GM19467 (cell line): ENCODE data around the gene FAM120B.
"Not testable (repeated sequence)": the region's sequence is repeated elsewhere in the genome, so short reads cannot be mapped to it uniquely, and the experiment has no call there.

Experiments used
- ATAC-seq: cut with Tn5 transposase; IDR thresholded peaks from one replicate; pipeline ENCODE4 v1.9.1; 2021; ENCODE audit warnings: mild to moderate bottlenecking, moderate library complexity; ENCODE audit not compliant: unreplicated experiment

The FAM120B gene

DNA sequence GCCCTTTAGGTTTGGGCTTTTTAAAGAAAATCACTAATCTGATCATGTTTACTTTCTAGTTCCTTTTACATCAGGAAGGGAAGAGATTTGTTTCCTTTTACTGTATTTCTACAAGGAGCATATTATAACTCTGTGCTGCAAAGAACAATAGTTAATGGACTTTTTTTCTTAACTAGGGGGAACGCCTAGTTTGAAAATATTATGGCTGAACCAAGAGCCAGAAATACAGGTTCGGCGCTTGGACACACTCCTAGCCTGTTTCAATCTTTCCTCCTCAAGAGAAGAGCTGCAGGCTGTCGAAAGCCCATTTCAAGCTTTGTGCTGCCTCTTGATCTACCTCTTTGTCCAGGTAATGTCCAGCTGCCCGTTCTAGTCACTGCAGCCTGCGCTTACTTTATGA is 41.4 kb downstream of the FAM120B start:
- ATAC-seq = no peak

DNA sequence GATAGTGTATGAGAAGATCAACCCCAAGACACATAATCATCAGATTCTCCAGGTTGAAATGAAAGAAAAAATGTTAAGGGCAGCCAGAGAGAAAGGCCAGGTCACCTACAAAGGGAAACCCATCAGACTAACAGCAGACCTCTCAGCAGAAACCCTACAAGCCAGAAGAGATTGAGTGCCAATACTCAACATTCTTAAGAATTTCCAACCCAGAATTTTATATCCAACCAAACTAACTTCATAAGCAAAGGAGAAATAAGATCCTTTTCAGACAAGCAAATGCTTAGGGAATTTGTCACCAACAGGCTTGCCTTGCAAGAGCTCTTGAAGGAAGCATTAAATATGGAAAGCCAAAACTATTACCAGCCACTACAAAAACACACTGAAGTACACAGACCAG is 44.9 kb downstream of the FAM120B start:
- not testable (repeated sequence) for ATAC-seq

DNA sequence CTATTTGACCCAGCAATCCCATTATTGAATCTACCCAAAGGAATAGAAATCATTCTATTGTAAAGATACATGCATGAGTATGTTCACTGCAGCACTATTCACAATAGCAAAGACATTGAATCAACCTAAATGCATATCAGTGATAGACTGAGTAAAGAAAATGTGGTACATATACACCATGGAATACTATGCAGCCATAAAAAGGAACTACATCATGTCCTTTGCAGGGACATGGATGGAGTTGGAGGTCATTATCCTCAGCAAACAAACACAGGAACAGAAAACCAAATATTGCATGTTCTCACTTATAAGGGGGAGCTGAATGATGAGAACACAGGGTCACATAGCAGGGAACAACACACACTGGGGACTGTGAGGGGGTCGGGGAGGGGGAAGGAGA is 48.6 kb downstream of the FAM120B start:
- not testable (repeated sequence) for ATAC-seq

DNA sequence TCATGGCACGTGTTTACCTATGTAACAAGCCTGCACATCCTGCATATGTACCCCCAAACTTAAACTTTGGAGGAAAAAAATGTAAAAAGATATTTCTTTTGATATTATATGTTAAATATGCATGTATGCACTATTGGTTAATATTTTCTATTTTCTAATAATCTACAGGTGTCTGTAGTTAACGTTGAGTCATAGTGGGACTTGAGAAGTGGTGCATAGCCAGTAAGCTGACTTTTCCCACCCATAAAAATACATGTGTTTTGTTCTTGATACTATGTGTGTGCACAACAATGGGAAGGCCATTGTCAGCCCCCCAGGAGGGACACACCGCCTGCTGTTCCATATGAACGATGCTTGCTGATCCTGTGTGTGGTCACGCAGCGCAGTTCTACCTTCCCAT is 49.1 kb downstream of the FAM120B start:
- ATAC-seq = no peak

DNA sequence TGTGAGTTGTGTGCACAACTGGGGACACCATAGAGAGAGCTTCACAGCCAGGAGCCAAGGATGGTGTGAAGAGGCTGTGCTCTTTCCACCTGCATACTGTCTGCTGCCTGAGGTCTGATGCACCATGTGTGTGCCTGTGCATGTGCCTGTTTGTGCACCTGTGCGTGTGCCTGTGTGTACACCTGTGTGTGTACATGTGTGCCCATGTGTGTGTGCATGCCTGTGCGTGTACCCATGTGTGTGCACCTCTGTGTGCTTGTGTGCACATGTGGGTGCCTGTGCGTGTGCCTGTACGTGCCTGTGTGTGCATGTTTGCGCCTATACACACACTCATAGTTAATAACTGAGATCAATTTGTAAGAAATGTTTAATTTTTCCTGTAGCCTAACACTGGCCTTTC is 51.3 kb downstream of the FAM120B start:
- no peak for ATAC-seq

DNA sequence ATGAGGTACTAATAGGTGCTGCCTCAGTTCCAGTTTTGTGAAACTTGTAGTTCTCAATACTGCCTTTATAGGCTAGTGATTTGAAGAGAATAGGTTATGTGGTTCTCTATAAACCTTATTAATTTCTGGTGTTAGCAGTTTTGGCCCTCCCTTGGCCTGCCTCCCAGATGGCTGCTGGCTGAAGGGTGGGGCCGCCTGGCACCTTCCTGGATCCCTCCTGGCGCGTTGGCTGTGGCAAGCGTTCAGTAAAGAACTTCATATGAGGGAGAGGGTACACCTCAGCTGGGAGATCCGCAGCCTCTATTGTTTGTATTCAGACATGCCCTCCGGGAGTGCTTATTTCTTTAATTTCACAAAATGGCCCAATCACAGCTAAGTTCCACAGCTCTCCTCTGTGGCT is 51.9 kb downstream of the FAM120B start:
- ATAC-seq = no peak

DNA sequence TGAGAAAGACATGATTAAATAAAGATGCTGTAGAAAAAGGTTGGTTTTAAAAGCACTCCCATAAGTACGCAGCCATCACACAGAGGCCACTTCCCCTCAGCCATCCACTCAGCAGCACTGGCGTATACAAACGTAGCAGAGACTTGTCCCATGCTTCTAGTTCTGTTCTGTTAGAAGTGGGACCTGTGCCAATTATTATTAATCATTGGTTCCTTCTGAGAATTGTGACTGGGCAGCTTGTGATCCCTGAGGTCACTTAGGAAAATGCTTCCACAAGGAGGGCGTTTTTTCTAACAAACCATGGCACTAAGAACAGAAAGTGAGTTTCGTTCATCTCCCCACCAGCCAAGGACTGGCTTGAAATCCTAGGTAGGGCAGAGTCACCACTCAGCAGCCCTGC is 53.9 kb downstream of the FAM120B start:
- no peak for ATAC-seq

DNA sequence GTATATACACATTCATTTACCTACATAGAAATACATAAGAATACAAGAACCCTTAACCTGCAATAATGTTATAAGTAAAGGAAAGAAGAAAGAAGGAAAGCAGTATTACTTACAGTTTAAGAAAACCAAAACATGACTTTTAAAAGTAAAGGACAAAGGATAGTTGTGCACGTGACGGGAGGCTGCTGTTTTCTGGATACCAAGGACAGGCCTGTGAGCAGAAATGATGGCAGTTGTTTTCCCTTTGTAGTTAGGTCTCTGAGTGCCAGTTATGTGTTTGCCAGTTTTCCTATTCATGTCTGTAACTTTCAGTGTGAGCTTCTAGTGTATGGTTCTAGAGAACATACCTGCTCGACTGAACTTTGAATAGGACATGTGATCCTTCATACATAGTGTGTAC is 54.8 kb downstream of the FAM120B start:
- ATAC-seq = no peak

DNA sequence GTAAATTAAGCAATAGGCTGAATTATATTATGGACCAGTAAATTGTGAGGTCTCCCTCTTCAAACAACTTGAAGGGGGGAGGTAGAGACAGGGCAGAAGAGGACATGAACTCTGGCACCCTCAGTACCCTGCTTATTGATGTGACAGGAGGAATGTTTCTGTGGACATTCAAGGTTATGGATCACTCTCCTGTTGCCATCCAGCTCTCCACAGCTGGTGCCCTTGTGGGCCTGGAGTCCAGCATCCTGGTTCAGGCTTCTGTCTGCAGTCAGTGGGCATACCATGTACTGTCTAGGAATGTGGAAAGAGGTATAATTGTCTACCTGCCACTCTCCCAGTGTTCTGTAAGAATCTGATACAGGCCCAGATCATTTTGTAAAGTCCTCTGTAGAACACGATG is 55.6 kb downstream of the FAM120B start:
- ATAC-seq = no peak

DNA sequence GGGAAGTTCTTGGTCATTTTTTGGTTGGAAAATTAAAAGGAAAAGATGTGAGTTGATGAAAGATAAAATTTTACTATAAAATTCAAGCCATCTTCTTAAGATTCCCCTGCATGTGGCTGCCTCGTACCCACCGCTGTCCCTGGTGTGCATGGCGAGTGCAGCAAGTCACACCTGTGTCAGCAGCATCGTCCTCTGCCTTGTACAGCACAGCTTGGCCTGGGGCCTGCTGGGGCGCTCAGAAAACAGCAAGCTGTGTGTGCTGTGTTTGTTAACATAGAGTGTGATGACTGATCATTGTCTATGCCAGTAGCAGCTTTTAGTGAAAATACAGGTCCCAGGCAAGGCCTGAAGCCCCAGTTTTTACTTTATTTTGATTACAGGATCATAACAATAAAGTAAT is 56.7 kb downstream of the FAM120B start:
- no peak for ATAC-seq

DNA sequence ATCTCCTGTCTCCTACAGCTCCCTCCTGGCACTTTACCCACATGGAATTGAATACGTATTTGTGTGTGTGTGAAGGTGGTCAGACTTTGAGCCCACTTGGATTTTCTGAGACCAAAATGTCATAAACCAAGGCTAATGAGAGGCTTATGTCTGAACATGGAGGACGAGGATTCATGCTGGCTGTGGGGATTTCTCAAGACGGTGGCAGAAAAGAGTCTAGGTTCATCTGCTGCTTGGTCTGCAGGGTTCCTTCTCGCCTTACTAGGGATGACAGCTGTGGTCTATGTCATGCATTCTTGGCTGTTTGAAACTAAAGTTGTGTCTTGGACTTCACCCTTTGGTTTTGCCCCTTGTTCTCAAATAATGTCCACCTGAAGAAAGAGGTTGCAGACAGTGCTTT is 58.6 kb downstream of the FAM120B start:
- no peak for ATAC-seq

DNA sequence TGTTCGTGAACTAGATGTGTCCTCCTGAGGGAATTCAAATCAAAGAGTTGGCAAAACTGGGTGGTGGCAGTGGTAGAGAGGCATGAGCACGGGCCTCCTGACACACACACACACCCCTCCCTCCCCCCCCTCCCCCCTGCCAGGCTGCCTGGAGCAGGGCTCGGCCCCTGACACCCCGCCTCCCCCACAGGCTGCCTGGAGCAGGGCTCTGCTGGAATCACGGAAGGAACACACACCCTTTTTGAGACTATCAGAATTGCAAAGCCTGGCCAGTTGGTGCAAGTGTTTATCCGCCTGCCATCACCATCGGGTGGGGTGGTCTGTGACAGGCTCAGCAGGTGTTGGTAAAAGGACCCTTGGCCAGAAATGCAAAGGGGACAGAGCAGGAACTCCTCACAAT is 59.0 kb downstream of the FAM120B start:
- ATAC-seq = no peak

DNA sequence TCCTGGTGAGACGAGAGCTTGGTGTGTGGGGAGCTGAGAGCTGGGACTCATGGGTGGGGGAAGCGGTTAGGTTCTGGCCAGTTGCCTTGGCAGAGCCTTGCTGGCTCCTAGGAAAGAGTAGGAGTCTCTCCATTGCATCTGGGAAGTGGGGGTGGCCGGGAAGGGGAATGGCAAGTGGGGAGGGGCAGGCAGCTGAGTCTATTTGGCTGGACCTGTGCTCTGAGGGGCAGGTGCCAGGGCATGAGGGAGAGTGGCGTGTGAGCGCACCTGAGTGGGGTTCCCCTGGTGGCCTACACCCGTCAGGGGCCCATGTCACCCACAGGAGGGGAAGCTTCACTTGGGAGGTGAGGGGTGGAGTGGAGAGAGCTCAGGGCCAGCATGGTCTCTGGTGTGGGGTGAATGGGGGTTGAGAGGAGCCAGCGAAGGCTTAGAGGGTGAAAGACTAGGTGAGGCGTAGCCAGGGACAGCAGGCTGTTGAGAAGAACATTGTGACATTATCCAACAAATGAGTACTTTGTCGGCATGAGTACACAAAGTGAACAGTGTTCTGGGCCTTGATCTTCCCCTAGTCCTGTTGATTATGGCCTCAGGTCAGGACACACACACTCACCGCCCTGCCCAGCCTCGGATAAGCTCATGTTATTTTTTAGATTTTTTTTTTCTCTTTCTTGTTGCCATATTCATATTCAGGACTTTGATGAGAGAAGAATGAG is 59.8 kb downstream of the FAM120B start:
- ATAC-seq = no peak

DNA sequence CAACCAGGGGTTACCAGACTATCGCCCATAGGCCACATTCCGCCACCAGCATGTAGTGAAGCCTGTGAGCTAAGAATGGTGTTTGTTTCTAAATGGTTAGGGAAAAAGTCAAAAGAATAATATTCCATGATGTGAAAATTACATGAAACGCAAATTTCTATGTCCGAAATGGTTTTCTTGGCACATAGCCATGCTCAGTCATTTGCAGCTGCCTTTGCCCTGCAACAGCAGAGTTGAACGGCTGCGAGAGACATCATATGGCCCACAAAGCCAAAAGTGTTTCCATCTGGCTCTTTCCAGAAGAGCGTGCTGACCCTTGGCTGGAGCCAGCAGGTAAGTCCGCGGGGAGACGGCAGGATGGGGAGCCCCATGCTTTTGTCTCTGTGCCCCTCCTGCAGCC is 60.7 kb downstream of the FAM120B start:
- no peak for ATAC-seq

DNA sequence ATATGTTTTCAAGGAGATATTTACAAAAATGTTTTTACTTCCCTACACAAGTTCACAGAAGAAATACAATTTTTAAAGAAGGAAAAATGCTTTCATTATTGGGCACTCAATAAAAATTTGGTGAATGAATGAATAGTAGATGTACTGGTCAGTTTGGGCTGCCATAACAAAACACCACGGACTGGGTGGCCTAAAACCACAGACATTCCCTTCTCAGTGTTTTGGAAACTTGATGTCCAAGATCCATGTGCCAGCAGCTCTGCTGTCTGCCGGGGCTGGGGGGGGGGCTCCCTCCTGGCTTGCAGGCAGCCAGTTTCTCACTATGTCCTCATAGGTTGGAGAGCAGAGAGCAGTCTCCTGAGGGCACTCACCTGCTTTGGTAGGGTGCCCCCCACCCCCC is 62.0 kb downstream of the FAM120B start:
- no peak for ATAC-seq

DNA sequence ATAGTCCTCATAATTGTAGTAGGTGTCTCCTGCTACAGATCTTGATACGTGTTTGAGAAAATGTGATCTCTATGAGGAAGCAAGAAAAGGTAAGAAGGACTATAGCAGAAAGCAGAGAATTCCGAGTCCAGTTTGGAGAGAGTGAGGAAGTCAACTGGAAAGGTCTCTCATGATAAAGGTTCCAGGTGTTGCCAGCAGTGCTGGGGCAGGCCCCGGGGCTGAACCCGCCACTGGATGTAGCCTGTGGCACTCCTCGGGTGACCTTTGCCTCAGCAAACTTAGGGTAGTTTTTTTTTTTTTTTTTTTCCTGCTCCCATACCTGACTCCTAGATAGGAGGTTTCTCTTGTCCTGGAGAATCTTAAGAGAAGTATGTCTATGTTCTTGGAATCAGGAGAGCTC is 62.8 kb downstream of the FAM120B start:
- no peak for ATAC-seq

DNA sequence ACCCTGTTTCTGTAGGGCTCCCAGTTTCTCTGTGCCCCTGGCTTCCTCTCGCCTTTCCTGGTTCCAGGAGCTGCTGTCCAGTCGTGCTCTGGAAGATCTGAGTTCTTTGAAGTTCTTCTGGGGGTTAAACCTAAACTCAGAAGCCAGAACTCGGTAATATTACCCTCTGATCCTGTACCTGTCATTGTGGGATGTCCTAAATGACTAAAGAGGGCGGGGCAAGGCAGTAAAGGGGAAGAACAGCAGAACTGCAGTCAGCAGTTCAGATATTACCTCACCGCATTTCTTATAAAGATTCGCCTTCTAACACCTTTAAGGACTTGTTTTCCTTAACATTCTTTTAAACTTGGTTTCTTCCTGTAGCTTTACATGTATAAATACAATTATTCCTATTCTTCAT is 63.9 kb downstream of the FAM120B start:
- no peak for ATAC-seq

DNA sequence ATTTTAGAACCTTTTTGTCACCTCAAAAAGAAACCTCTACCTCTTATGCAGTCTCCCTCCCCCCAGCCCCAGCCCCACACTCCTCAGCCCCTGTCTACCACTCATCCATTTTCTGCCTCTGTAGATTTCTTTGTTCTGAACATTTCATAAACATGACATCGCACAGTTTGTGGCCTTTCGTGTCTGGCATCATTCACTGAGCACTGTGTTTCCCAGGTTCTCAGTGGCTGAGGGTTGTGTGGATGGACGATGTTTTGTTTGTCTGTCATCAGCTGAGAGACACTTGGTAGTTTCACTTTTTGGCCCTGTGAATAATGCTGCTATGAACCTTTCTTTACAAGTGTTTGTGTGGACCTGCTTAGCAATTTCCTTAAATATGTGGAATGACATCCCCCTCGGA is 64.5 kb downstream of the FAM120B start:
- no peak for ATAC-seq

DNA sequence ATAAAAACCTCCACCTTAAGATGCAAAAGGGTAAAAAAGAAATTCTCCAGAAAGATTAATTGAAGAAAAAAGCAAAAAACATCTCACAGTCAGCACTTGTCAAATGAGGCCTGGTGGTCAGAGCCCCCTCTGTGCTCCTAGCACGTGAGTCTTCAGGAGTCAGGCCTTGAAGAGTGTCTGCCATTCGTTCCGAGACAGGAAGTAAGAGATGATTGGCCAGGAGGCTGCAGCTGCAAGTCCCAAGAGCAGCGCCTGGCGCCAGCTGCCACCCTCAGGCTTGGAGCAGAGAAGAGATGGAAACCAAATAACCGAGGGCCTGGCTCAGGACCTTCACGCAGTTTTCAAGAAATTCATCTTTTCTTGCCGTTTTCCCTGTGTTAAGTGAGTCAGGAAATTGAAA is 65.0 kb downstream of the FAM120B start:
- no peak for ATAC-seq

DNA sequence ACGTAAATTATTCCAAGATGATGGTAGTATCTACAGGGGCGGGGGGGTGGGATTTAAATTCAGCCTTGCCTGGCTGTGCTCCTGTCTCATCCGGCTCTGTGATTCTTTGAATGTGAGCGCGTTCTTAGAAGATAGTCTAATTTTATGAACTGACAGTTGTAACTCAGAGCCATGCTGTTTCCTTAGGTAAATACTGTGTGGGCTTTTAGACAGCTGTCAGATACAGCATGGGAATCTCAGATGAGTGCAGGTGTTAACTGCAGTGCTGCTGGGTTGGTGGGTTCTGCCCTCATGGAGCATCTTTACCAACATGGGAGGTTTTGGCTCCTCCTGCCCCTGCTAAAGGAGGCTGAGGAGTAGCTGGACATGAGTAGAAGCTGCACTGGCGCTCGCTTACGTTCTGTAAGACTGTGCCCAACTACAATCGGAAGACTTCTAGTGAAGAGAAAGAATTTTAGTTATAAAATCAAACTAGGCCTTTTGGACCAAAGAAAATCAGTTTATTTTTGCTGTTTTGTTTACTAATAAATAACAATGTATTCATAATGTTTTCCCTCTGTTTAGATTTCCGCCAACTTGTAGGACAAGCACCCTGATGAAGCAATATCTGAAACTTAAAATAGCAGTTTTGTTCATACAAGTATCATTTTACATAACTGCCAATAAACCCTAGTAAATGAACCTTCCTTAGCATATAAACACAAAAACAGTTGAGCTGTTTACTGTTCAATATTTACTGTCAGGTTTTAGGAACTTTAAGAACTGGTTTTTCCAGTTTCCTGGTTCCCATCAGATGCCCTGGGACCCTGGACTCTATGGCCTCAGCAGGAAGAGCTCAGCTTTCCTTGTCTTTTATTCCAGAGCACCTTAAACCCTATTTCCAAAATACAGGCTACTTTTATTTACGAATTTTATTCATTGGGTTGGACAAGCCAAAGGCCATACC is 66.1 kb downstream of the FAM120B start:
- ATAC-seq = no peak

DNA sequence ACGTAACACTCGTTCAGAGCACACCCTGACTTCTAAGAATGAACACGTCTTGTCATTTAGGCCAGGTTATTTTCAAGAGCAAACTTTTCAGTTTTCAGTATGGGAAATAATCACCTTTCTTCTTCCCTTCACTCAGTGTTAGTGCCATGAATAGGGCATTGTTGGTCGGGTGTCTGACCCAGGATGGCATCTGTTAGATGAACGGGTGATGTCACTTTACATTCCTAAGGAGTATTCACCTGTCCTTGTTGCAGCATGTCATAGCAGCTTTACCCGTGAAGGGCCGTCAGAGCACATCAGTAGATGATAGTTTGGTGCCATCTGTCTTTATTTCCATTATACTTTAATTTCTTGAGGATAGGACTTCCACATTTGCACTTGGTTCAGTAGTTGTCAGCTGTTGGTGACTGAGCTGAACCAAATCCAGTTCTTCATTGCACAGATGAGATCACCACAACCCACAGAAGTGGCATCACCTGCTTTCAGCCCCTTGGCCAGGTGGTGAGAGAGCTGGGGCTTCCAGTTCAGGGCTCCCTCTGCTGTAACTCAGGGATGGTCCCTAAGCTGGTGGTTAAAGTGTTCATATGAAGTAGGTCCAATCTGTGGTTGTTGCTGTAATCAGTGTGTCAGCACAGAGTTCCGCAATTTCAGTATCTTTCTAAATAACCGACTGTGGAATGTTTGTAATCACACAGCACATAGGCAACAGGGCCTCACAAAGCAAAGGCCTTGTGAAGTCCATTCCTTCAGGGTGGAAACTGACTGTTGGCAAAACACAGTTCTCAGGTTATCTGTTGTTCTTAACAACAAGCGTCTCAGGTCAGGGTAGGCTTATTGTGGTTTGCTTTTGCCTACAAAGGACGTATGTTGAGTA is 68.2 kb downstream of the FAM120B start:
- ATAC-seq = no peak
